Mammary epithelial cell (primary cell): ENCODE measurements around the gene ZNHIT2.

Experiments used
- EZH2 ChIP-seq: IDR thresholded peaks from 2 replicates; pipeline ENCODE4 v1.6.1; 2012; ENCODE audit warnings: low read length, inconsistent platforms, borderline replicate concordance
- TF ChIP-seq, protein P1 (sequence below), 2 donors: IDR thresholded peaks in 1 of 2; conservative IDR thresholded peaks in 1 of 2; 2 replicates each; pipeline ENCODE4 v1.5.1; 2011 to 2012; ENCODE audit warnings: inconsistent platforms in 2 of 2, low read length in 2 of 2, mild to moderate bottlenecking in 2 of 2, control low read depth in 1 of 2, low read depth in 1 of 2; ENCODE audit not compliant: insufficient read depth in 1 of 2; ENCODE audit errors: extremely low read depth in 1 of 2

GRCh38 chr11:65111159-65111743 lies 6.2 kb downstream of the ZNHIT2 start:
- TF ChIP-seq, protein P1, sequence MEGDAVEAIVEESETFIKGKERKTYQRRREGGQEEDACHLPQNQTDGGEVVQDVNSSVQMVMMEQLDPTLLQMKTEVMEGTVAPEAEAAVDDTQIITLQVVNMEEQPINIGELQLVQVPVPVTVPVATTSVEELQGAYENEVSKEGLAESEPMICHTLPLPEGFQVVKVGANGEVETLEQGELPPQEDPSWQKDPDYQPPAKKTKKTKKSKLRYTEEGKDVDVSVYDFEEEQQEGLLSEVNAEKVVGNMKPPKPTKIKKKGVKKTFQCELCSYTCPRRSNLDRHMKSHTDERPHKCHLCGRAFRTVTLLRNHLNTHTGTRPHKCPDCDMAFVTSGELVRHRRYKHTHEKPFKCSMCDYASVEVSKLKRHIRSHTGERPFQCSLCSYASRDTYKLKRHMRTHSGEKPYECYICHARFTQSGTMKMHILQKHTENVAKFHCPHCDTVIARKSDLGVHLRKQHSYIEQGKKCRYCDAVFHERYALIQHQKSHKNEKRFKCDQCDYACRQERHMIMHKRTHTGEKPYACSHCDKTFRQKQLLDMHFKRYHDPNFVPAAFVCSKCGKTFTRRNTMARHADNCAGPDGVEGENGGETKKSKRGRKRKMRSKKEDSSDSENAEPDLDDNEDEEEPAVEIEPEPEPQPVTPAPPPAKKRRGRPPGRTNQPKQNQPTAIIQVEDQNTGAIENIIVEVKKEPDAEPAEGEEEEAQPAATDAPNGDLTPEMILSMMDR (conservative IDR thresholded peaks at IDR 0.05 in 1 of 2, IDR thresholded peaks at IDR 0.05 in 1 of 2; ENCODE audit: extremely low read depth in 1 of 2, insufficient read depth in 1 of 2, low read depth in 1 of 2, low read length in 2 of 2): no peak
- no peak for TF ChIP-seq EZH2
